Measurements from ENCODE around the gene RPS8.
"Not testable (repeated sequence)": the region's sequence is repeated elsewhere in the genome, so short reads cannot be mapped to it uniquely, and the experiment has no call there.

Gene RPS8

DNA sequence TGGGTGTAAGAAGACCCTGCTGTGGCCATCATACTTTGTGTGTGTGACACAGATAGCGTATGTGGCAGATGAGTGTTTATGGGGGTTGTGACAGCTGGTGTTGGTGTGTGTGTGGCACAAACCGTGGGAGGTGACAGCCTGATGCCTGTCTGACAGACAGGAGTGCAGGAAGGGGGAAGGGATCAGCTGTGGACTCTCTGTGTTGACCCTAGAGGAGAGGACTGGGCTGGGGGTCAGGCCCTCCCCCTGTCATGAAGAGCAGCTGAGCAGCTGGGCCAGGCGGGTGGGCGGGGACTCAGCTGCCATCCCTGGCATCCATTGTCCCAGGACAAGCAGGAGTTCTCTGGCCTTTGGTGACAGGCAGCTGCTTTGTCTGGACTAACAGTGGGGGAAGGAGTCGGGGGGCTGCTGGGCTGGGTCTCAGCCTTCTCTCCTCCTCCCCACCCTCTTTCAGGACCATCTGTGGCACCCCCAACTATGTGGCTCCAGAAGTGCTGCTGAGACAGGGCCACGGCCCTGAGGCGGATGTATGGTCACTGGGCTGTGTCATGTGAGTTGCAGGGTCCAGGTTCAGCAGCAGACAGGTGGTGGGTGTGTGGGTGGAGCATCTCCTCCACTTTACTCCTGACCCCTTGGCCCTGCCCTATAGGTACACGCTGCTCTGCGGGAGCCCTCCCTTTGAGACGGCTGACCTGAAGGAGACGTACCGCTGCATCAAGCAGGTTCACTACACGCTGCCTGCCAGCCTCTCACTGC is 27.1 kb downstream of the RPS8 start:
- DNase-seq (ENCODE audit: extremely low read depth in 1 of 2, low read depth in 1 of 2) = no peak

DNA sequence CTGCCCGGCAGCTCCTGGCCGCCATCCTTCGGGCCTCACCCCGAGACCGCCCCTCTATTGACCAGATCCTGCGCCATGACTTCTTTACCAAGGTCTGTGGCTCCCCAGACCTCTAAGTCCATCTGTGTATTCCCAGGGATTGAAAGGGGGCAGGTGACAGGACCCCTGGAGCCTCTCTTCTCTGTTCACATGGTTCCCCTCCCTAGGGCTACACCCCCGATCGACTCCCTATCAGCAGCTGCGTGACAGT is 27.6 kb downstream of the RPS8 start:
- DNase-seq (ENCODE audit: extremely low read depth in 1 of 2, low read depth in 1 of 2) = no peak

DNA sequence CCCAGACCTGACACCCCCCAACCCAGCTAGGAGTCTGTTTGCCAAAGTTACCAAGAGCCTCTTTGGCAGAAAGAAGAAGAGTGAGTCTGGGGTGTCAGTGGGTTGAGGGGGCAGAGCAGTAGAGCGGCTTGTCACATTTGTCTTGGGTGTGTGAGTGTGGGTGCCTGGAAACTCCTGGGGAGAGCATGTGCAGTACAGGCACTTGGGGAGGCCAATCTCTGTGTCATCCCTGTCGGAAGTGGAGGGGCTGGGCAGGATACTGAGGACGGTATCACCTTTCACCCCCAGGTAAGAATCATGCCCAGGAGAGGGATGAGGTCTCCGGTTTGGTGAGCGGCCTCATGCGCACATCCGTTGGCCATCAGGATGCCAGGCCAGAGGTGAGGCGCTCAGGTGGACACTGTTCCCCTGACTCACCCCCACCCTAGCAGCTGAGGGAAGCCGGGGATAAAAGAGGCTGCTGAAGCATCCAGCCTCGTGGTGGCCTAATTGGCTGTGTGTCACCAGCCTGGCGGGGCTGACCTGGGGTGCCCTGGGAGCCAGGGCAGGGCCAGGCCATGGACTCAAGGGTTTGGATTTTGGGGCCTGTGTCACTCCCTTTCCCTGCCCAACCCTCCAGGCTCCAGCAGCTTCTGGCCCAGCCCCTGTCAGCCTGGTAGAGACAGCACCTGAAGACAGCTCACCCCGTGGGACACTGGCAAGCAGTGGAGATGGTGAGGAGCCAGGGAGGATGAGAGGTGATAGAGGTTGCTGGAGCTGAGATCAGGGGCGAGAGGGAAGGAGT is 28.2 kb downstream of the RPS8 start:
- no peak for DNase-seq (ENCODE audit: extremely low read depth in 1 of 2, low read depth in 1 of 2)

DNA sequence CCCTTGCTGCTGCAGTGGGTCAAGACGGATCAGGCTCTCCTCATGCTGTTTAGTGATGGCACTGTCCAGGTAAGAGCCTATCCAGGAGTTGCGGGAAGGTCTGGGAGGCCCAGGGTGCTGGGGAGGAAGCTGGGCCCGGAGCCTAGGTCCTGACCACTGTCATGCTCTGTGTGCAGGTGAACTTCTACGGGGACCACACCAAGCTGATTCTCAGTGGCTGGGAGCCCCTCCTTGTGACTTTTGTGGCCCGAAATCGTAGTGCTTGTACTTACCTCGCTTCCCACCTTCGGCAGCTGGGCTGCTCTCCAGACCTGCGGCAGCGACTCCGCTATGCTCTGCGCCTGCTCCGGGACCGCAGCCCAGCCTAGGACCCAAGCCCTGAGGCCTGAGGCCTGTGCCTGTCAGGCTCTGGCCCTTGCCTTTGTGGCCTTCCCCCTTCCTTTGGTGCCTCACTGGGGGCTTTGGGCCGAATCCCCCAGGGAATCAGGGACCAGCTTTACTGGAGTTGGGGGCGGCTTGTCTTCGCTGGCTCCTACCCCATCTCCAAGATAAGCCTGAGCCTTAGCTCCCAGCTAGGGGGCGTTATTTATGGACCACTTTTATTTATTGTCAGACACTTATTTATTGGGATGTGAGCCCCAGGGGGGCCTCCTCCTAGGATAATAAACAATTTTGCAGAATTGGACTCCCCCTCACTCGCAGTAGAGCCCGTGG is 30.1 kb downstream of the RPS8 start:
- DNase-seq (ENCODE audit: extremely low read depth in 1 of 2, low read depth in 1 of 2) = no peak

DNA sequence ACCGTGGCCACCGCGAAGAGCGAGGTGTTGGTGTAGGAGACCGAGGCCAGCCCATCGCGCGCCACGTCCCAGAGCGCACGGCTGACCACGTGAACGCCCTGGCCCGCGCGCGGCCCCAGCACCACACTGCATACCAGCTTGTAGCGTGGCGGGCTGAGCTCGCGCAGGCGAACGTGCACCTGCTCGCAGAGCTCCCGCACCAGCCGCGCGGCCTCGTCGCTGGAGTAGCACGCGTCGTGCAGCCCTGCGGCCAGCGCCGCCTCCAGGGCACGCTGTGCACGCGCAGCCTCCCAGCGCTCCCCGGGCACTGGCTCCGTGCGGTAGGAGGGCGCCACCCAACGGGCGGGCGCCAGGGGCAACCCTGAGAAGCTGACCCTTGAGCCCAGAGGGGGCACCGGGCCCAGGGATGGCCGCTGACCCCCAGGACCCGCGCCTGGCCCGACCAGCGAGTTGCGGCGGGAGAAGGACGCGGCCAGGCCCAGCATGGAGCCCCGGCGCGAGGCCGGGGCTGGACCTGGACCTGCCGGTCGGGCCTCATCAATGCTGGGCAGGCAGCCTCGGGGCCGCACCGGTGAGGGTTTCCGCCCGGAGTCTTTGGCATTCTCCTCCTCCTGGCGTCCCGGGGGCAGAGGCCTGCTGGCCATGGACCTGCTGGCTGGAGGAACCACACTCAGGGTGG is 30.8 kb downstream of the RPS8 start:
- no peak for DNase-seq (ENCODE audit: extremely low read depth in 1 of 2, low read depth in 1 of 2)

DNA sequence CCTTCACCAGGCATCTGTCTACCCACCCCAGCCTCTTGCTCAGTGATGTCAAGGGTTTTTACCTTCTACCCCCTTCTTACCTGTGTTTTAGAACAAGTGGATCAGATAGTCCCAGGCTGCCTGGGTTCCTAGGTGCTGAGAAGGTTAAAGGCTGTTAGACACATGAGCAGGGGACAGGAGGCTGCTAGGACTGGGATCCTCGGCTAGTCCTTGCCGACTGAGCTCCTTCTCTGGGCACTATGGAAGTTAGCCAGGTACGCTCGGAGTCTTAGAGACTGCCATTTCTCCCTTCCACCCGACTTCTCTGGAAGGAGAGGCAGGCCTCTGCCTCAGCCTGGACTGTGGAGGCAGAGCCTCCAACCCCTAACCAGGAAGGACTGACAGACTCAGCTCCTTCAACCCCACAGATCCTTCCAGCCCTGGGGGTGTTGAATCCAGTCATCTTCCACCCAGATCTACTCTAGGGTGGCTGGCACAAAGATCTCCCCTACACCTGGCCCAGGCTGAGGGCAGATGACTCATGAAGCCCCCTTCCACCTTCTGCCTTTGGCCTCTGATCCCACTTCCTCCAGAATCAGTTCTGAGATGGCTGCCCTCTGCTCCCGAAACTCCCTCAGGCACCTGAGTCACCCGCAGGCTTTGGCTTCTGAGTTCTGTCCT is 31.5 kb downstream of the RPS8 start, which contains the start of gene DYNLT4:
TSS of gene DYNLT4 (minus strand) at position 648 of the 660 bp plus-strand sequence. CDS start 683 bp downstream, outside the sequence.
- DNase-seq (ENCODE audit: extremely low read depth in 1 of 2, low read depth in 1 of 2) = no peak

DNA sequence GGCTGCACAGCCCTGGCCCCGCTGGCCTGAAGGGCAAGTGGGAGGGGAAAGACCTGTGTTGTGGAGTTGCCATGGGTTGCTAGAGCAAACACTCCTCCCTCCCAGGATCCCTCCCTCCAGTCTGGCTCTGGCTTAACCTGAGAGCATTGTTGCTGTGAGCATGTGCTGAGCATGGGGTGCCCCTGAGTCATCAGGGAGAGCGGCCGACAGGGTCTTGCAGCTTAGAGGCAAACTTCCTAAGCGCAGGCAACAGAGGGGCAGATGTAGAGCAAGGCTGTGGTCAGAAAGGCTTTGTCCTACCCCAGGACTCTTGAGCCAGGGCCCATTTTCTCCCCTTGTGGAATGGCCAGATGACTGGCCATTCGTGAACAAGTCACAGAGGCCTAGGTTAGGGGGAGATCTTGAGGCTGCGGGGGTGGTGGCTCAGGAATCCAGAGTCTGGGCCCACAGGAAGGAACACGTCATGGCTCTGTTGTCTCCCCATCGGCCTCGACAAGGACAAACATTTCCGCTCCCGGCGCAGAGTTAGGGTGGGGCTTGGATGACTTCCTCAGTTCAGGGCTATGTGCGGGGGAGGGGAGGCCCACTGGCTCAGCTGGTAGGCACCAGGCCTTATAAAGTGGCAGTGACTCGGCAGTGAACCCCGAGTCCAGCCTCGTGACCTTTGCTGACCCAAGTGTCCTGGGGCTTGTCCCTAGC is 32.2 kb downstream of the RPS8 start:
- DNase-seq (ENCODE audit: extremely low read depth in 1 of 2, low read depth in 1 of 2) = peak; percentile 80 to 95

DNA sequence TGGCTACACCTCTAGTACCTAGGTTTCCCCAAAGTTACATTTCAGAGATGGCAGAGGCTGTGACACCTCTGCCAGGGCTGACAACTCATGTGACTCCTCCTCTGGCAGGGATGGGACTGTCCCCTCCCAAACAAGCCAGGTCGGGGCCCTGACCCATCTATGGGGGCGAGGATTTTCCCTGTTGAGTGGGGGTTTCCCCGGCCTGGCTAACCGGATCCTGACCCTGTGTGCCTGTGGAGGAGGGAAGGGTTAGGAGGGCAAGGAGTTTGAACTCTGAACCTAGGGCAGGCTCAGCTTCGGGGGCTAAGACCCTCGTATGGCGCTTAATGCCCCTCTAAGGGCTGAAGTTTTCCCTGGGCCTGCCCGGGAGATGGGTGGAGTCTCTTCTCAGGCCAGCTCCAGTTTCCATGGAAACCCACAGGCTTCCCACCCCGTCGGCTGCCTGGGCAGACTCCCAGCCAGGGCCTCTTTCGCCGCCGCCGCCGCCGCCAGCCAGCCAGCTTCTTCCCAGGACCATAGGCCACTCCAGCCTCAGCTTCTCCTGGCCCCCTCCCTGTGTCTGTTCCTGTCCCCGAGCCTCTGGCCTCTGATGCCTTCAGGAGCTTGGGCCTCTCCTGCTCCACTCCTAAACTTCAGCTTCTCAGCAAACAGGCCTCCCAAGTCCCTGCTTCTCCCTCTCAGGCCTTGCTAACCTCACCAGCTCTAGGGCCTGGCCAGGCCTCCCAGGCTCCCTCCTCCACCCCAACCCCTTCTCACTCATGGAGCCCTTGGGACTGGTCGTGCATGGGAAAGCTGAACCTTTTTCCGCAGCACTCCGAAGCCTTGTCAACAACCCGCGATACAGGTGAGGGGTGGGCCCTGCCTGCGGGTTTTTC is 33.0 kb downstream of the RPS8 start, which contains the start of gene BTBD19:
TSS of gene BTBD19 (plus strand) at position 461 of the 875 bp plus-strand sequence. CDS start at position 759, 298 bp downstream.
- DNase-seq (ENCODE audit: extremely low read depth in 1 of 2, low read depth in 1 of 2) = peak; percentile 63 to 84

DNA sequence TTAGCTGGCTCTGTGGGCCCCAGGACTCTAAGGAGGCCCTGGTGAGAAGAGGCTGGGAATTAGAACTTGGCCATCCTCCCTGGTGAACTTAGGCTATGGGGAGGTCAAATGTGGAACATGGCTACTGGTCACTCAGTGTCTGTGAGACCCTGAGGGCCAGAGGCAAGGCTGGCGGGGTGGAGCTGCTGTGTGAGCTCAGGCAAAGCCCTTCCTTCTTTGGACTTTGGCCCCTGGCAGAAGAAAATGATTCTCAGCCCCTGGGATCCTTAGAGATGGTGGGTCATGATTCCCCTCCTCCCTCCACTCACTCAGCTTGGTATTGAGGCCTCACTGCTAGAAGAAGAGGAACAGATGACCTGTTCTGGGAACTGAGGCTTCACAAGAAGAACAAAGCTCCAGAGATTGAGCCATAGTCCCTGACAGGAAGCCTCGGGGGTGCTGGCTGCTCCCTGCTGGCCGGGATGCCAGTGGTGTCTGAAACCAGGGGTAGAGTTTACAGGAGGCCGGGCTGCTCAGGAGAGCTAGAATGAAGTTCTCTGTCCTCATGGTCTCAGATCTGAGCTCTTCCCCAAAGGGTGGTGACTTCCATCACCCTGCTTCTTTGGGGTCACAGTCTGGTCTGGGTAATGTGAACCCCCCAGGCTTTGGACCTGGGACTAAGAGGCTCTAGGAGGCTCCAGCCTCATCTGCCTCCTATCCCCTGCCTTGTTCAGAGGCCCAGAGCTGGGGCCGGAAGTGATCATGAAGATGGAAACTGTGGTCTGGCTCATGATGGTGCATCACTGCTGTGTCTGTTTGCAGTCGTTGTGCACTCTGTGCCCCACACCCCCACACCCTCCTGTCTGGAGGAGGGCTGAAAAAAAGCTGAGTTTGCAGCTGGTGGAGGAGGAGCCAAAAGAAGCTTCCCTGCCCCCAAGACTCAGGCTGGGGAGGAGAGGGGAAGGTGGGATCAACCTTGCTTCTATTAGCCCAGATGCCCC is 33.9 kb downstream of the RPS8 start:
- DNase-seq (ENCODE audit: extremely low read depth in 1 of 2, low read depth in 1 of 2) = peak; percentile 73 to 91

DNA sequence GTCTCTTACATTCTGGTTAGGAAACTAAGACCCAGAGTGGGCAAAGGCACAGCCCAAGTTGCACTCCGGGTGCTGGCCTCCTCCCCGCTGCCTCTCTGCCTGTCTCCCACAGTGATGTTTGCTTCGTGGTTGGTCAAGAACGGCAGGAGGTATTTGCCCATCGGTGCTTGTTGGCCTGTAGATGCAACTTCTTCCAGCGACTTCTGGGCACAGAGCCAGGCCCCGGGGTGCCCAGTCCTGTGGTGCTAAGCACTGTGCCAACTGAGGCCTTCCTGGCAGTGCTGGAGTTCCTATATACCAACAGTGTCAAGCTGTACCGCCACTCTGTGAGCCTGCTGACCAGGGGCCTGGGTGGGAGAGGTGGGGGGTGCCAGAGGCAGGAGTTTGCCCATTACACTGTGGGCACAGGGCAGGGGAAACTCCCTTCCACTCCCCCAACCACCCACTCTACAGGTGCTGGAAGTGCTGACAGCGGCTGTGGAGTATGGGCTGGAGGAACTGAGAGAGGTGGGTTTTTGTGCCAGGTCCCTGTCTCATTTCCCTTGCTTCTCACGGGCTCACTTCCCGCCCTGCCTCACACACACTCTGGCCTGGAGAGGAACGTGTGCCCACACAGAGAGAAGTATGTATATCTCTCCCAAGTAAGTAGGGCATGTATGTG is 34.9 kb downstream of the RPS8 start:
- no peak for DNase-seq (ENCODE audit: extremely low read depth in 1 of 2, low read depth in 1 of 2)

DNA sequence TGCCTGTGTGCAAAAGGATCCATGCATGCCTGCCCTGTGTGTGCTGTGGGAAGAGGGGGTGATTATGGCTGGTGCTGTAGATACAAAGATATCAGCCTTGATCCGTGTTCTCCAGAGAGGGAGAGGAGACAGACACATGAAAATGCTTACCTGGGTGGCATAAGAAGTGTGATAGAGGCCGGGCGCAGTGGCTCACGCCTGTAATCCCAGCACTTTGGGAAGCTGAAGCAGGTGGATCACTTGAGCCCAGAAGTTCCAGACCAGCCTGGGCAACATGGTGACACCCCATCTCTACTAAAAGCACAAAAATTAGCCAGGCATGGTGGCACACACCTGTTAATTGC is 35.4 kb downstream of the RPS8 start:
- not testable (repeated sequence) for DNase-seq (ENCODE audit: extremely low read depth in 1 of 2, low read depth in 1 of 2)

DNA sequence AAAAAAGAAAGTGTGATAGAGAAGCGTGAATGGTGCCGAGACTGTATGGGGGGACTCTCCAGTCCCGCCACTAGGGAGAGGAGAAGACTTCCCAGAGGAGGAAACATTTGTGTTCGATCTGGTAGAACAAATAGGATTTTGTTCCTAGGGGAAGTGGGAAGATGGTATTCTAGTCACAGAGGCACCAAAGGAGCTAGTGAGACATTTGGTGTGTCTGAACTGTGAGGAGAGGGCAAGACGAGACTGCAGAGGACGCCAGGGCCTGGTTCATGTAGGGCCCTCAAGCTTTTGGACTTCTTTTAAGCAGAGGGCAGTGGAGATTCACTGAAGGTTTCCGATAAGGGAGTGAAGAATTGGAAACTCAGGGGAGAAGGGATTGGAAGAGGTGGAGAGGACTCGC is 35.9 kb downstream of the RPS8 start:
- DNase-seq (ENCODE audit: extremely low read depth in 1 of 2, low read depth in 1 of 2) = no peak

DNA sequence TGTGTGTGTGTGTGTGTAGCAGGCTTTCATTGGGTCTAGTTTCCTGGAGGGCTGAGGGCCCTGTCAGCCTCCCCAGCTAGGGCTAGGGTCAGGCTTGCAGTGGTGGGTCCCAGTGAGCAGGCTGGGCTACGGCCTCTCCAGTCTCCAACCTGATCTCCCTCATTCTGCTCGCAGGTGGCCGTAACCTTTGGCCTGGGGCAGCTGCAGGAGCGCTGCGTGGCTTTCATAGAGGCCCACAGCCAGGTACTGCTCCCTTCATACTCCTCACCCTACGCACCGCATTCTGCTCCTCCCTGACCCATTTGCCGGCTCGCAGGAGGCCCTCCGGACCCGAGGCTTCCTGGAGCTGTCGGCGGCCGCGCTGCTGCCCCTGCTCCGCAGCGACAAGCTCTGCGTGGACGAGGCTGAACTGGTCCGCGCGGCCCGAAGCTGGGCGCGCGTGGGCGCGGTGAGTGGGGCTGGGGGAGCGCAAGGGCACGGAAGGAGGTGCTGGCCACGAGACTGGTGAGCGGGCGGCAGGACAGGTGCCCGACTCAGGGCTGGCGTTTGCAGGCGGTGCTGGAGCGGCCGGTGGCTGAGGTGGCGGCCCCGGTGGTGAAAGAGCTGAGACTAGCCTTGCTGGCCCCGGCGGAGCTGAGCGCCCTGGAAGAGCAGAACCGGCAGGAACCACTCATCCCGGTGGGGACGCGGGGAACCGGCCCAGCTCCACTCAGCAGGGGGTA is 37.6 kb downstream of the RPS8 start:
- no peak for DNase-seq (ENCODE audit: extremely low read depth in 1 of 2, low read depth in 1 of 2)

DNA sequence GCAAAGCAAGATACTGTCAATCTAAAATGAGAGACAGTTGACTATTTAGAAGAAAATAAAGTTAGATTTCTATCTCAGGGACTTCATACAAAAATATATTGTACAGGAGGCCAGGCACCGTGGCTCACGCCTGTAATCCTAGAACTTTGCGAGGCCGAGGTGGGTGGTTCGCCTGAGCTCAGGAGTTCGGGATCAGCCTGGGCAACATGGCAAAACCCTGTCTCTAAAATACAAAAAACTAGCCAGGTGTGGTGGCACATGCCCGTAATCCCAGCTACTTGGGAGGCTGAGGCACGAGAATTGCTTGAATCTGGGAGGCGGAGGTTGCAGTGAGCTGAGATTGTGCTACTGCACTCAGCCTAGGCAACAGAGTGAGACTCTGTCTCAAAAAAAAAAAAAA is 40.6 kb downstream of the RPS8 start:
- DNase-seq (ENCODE audit: extremely low read depth in 1 of 2, low read depth in 1 of 2) = not testable (repeated sequence)

DNA sequence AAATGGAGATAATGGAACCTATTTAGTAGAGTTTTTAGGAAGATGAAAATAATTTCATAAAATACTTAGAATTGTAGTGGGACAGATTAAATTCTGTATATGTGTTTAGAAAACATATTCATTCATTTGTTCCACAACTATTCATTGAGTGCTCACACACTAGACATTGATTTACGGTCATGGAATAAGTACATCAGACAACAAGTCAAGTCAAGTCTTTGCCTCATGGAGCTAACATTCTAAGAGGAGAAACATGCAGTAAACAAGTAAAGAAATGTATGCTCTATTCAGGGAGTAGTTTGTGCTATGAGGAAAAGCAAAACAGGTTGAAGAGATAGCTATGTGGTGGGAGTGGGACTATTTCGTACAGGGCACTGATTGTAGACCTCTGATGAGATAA is 42.0 kb downstream of the RPS8 start:
- DNase-seq (ENCODE audit: extremely low read depth in 1 of 2, low read depth in 1 of 2) = no peak

DNA sequence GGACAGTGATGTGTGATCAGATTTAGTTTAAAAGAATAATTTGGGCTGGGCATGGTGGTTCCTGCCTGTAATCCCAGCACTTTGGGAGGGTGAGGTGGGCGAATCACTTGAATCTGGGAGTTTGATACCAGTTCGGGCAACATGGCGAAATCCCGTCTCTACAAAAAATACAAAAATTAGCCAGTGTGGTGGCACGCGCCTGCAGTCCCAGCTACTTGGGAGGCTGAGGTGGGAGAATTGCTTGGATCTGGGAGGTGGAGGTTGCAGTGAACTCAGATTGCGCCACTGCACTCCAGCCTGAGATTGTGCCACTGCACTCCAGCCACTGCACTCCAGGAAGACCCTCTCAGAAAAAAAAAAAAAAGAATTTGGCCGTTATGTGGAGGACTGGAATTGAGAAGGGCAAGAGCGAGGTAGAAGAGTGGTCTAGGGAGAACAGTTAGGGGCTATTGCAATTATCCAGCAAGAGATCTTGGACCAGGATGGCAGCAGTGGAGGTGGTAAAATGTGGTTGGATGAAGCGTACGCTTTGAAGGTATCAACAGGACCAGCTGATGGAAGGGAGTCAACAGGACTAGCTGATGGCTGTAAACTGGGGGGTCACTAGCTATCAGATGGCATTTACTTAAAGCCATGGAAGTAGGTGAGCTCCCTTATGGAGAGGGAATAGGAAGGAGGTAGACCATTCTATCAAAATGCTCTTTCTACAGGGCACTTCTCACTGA is 42.6 kb downstream of the RPS8 start:
- no peak for DNase-seq (ENCODE audit: extremely low read depth in 1 of 2, low read depth in 1 of 2)

Data from stimulated activated CD8-positive, alpha-beta memory T cell treated with anti-CD3 and anti-CD28 coated beads, Interleukin-7, amount 100 ng/mL, for 48 hours (primary cell).